PC-3 (cell line): ENCODE measurements around the gene PLK4. TPM values are rescaled to one million over a fixed set of nuclear protein-coding genes. Genes with fewer than 3 reads are reported as not detected.

Experiments used
- ATAC-seq: fragments of 200-7000 bp; cut with Tn5 transposase; 2 replicates; pipeline ENCODE4 v1.9.1; 2020; ENCODE audit warnings: mild to moderate bottlenecking, moderate library complexity
- BruUV-seq: library from RNA; stranded (reverse); fragments of 400-500 nt; replicated peaks from 2 replicates; lab custom pipeline; 2021; lab: Mats Ljungman, UMichigan
- CTCF ChIA-PET: fragments of 300-600 bp; sonication (Branson Sonifier 250); formaldehyde crosslinking; loops from one replicate; lab custom pipeline; 2022; ENCODE audit warnings: antibody characterized with exemption; lab: Charles Lee
- POLR2A ChIA-PET: fragments of 300-600 bp; sonication (Branson Sonifier 250); formaldehyde crosslinking; loops from one replicate; lab custom pipeline; 2022; ENCODE audit warnings: antibody characterized with exemption; ENCODE audit not compliant: unreplicated experiment; lab: Charles Lee
- DNase-seq: peaks from one replicate; pipeline ENCODE4 v3.0.0-alpha.2; 2015
- H2AFZ ChIP-seq: fragments of 300-600 bp; sonication (generic); 2 replicates; pipeline ENCODE4 v1.6.0; 2016; ENCODE audit warnings: antibody characterized with exemption, low read length
- H3F3A ChIP-seq: fragments of 300-600 bp; sonication (generic); one replicate; pipeline ENCODE4 v1.6.0; 2017; ENCODE audit warnings: antibody characterized with exemption, low read length, control low read depth, mild to moderate bottlenecking; ENCODE audit not compliant: unreplicated experiment
- H3K27ac ChIP-seq: fragments of 300-600 bp; sonication (generic); 2 replicates; pipeline ENCODE4 v1.5.1; 2016; ENCODE audit warnings: mild to moderate bottlenecking, low read length
- H3K27me3 ChIP-seq: fragments of 300-600 bp; sonication (generic); 2 replicates; pipeline ENCODE4 v1.6.1; 2016; ENCODE audit warnings: low read length, mixed read lengths
- H3K36me3 ChIP-seq: fragments of 300-600 bp; sonication (generic); 2 replicates; pipeline ENCODE4 v1.6.1; 2016; ENCODE audit warnings: low read depth, mixed run types, low read length, mixed read lengths
- H3K4me1 ChIP-seq: fragments of 300-600 bp; sonication (generic); 2 replicates; pipeline ENCODE4 v1.5.1; 2016; ENCODE audit warnings: low read length; ENCODE audit not compliant: insufficient read depth
- H3K4me2 ChIP-seq: fragments of 300-600 bp; sonication (generic); 2 replicates; pipeline ENCODE4 v1.6.0; 2016; ENCODE audit warnings: low read length
- H3K4me3 ChIP-seq: fragments of 300-600 bp; sonication (generic); 2 replicates; pipeline ENCODE4 v1.5.1; 2016; ENCODE audit warnings: mild to moderate bottlenecking, low read length, mixed read lengths
- H3K79me2 ChIP-seq: fragments of 300-600 bp; sonication (generic); 2 replicates; pipeline ENCODE4 v1.6.1; 2017; ENCODE audit warnings: low read length, mixed read lengths
- H3K9ac ChIP-seq: fragments of 300-600 bp; sonication (generic); 2 replicates; pipeline ENCODE4 v1.6.0; 2016; ENCODE audit warnings: mild to moderate bottlenecking, low read length
- H3K9me2 ChIP-seq: fragments of 300-600 bp; sonication (generic); replicated peaks from 2 replicates; pipeline ENCODE4 v1.6.1; 2016; ENCODE audit warnings: mixed run types, low read length, mixed read lengths
- H3K9me3 ChIP-seq: fragments of 300-600 bp; sonication (generic); 2 replicates; pipeline ENCODE4 v1.6.1; 2016; ENCODE audit warnings: low read length, mixed read lengths
- H4K20me1 ChIP-seq: fragments of 300-600 bp; sonication (generic); 2 replicates; pipeline ENCODE4 v1.6.1; 2016; ENCODE audit warnings: low read length, mixed read lengths
- EZH2 ChIP-seq: fragments of 300-600 bp; sonication (generic); IDR thresholded peaks from one replicate; pipeline ENCODE4 v1.6.1; 2017; ENCODE audit warnings: antibody characterized with exemption, mild to moderate bottlenecking, low read length; ENCODE audit not compliant: unreplicated experiment
- EZH2phosphoT487 ChIP-seq: fragments of 300-600 bp; sonication (generic); IDR thresholded peaks from 2 replicates; pipeline ENCODE4 v1.6.1; 2018; ENCODE audit warnings: mild to moderate bottlenecking, antibody characterized with exemption, low read length, borderline replicate concordance
- intact Hi-C: fragments of 100-400 bp; cut with micrococcal nuclease; formaldehyde crosslinking; loops from 2 replicates; pipeline ENCODE4 v1.9.0; 2023
- total RNA-seq: library from RNA; depleted of rRNA; stranded (reverse); fragments of >200 nt; gene quantifications from 2 replicates; pipeline ENCODE4 v1.2.3, GENCODE V29; 2014
- TF ChIP-seq, protein P1 (sequence below): fragments of 300-600 bp; sonication (generic); conservative IDR thresholded peaks from 2 replicates; pipeline ENCODE4 v1.5.1; 2017; ENCODE audit warnings: antibody characterized with exemption, low read depth, mild to moderate bottlenecking, low read length

The PLK4 gene
- total RNA-seq, 1 experiment from 2014 or later = 54.5 TPM

DNA sequence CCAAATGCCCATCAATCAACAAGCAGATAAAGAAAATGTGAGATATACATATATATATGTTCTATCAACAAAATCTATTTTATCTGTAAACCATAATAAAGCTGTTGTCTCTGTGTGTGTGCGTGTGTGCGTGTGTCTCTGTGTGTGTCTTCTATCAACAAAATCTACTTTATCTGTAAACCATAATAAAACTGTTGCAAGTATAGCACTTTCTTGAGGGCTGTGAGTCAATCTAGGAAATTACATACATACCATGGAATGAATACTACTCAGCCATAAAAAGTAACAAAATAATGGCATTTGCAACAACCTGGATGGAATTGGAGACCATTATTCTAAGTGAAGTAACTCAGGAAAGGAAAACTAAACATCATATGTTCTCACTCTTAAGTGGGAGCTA, 12.5 kb upstream of the PLK4 start:
- CTCF ChIA-PET = no interaction called here
- POLR2A ChIA-PET = no interaction called here
- intact Hi-C loops = no loop called here

DNA sequence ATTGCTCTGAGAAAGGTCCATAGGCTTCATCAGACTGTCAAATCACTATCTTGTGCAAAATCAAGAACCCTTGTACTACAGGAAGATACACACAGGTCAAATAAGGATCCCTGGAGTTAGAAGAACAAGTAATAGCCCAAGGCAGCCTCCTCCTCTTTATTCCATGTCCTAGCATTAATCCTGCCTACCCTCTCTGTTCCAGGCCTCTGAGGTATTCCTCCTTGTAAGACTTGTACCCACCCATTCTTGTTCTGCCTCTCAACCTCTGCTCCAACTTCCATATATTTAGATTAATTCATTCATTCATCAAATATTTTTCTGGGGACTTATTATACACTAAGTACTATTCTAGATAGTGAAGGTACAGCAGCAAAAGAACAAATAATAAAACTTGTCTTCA, 10.4 kb upstream of the PLK4 start:
- Histone ChIP-seq H3K9me2 (no peaks in the 10 kb centered on the region), H3K4me1 (peaks cover 9% of the 10 kb centered on the region), H3K27ac (no peak overlapping the region), H3K9ac (no peak overlapping the region), H3K4me2 (no peak overlapping the region), H4K20me1 (no peaks in the 10 kb centered on the region), H3K27me3 (no peaks in the 10 kb centered on the region), H3K9me3 (no peaks in the 10 kb centered on the region), H3K79me2 (no peaks in the 10 kb centered on the region), H3K36me3 (no peaks in the 10 kb centered on the region), H3F3A (no peaks in the 10 kb centered on the region), H2AFZ (no peak overlapping the region), H3K4me3 (no peak overlapping the region)
- DNase-seq (no peak), ATAC-seq (no peak)
- intact Hi-C loops = no loop called here
- TF ChIP-seq EZH2 (no peak), EZH2phosphoT487 (no peak)
- TF ChIP-seq, protein P1, sequence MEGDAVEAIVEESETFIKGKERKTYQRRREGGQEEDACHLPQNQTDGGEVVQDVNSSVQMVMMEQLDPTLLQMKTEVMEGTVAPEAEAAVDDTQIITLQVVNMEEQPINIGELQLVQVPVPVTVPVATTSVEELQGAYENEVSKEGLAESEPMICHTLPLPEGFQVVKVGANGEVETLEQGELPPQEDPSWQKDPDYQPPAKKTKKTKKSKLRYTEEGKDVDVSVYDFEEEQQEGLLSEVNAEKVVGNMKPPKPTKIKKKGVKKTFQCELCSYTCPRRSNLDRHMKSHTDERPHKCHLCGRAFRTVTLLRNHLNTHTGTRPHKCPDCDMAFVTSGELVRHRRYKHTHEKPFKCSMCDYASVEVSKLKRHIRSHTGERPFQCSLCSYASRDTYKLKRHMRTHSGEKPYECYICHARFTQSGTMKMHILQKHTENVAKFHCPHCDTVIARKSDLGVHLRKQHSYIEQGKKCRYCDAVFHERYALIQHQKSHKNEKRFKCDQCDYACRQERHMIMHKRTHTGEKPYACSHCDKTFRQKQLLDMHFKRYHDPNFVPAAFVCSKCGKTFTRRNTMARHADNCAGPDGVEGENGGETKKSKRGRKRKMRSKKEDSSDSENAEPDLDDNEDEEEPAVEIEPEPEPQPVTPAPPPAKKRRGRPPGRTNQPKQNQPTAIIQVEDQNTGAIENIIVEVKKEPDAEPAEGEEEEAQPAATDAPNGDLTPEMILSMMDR = no peak
- CTCF ChIA-PET = no interaction called here
- POLR2A ChIA-PET = interaction anchor here (0.6 kb wide), 1 partner anchor 107 kb away, joined by 3 read pairs; no protein-coding TSS in a partner anchor
- no TSS peak for BruUV-seq

More for the DNA sequence above, 12.5 kb upstream of the PLK4 start:
- H3K79me2 ChIP-seq = no peaks in the 10 kb centered on the region
- DNase-seq (no peak), ATAC-seq (no peak)
- TF ChIP-seq, protein P1 = no peak
- H3K36me3 ChIP-seq = no peaks in the 10 kb centered on the region
- H3K4me2 ChIP-seq = no peak overlapping the region
- peaks cover 9% of the 10 kb centered on the region for H3K4me1 ChIP-seq
- no peak overlapping the region for H3K4me3 ChIP-seq
- H3K9me3 ChIP-seq = no peaks in the 10 kb centered on the region
- no peaks in the 10 kb centered on the region for H3F3A ChIP-seq
- H4K20me1 ChIP-seq = no peaks in the 10 kb centered on the region
- H3K27me3 ChIP-seq = no peaks in the 10 kb centered on the region
- H2AFZ ChIP-seq = no peak overlapping the region
- BruUV-seq = no TSS peak
- H3K9ac ChIP-seq = no peak overlapping the region
- H3K9me2 ChIP-seq = no peaks in the 10 kb centered on the region
- H3K27ac ChIP-seq = no peak overlapping the region

DNA sequence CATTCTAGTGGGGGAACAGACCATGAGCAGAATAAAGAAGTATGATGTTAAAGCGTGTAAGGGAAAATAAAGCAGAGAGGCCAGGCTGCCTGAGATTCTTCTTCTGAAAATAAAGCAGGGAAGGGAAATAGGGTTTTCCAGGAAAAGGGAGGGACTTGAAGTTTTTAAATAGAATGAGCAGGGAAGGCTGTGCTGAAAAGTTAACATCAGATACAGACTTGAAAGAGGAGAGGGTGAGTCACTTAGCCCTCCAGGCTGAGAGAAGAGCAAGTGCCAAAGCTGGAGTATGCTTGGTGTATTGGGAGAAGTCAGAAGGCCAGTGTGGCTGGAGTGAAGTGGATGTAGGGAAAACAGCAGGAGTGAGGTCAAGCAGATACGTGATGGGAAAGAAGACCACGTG, 10.0 kb upstream of the PLK4 start:
- DNase-seq (peak; percentile 55), ATAC-seq (peak; percentile 93)
- intact Hi-C loops = no loop called here
- Histone ChIP-seq H2AFZ (no peak overlapping the region), H3K4me1 (peaks cover 9% of the 10 kb centered on the region), H4K20me1 (no peaks in the 10 kb centered on the region), H3K9me3 (no peaks in the 10 kb centered on the region), H3K9me2 (no peaks in the 10 kb centered on the region), H3K4me3 (no peak overlapping the region), H3K27me3 (no peaks in the 10 kb centered on the region), H3F3A (no peaks in the 10 kb centered on the region), H3K9ac (no peak overlapping the region), H3K79me2 (no peaks in the 10 kb centered on the region), H3K4me2 (no peak overlapping the region), H3K36me3 (no peaks in the 10 kb centered on the region), H3K27ac (no peak overlapping the region)
- ChIA-PET CTCF (no interaction called here), POLR2A (no interaction called here)
- TF ChIP-seq EZH2 (no peak), EZH2phosphoT487 (no peak)
- TF ChIP-seq, protein P1 = no peak
- no TSS peak for BruUV-seq
